ENCODE results near the gene FLNB. TPM values are rescaled to one million over a fixed set of nuclear protein-coding genes. Genes with fewer than 3 reads are reported as not detected.

Gene FLNB
- polyA plus RNA-seq, 1 of the 3 experiments (the other 2 are of a cell fraction) = 127 TPM

- POLR2A ChIA-PET = no interaction called here
- H3K36me3 ChIP-seq (replicated peaks in 1 of 2; ENCODE audit: control insufficient read depth in 1 of 2, insufficient read depth in 2 of 2, low read length in 1 of 2) = peaks cover 64 to 68% of the 10 kb centered on the region in 2 experiments
These were observed 150.4 kb downstream of the FLNB start for GRCh38 chr3:58158442-58159153.

More at GRCh38 chr3:58158442-58159153, 150.4 kb downstream of the FLNB start:
- peaks cover 11% of the 10 kb centered on the region for H3F3A ChIP-seq (replicated peaks; ENCODE audit: insufficient read depth)
- H3K79me2 ChIP-seq (ENCODE audit: insufficient read depth) = peaks cover 6% of the 10 kb centered on the region; the same call in 1 of the 2 replicates
- CTCF ChIA-PET = interaction anchor here (0.8 to 2.6 kb wide), 7 partner anchors 9 to 373 kb away, joined by 3 to 7 read pairs (median 3); no protein-coding TSS in a partner anchor
- no peak overlapping the region for H3K4me2 ChIP-seq
- H3K9ac ChIP-seq = no peak overlapping the region
- peaks cover 7 to 13% of the 10 kb centered on the region in 2 experiments; a peak in 2 of 4 replicates for H3K4me1 ChIP-seq (ENCODE audit: control insufficient read depth in 1 of 2, insufficient read depth in 2 of 2, low read depth in 1 of 2, low read length in 1 of 2)
- DNase-seq = no peak
- no peak overlapping the region for H3K27ac ChIP-seq (ENCODE audit: low read depth in 2 of 2, low read length in 1 of 2)
- H3K9me2 ChIP-seq = no peaks in the 10 kb centered on the region
- H3K27me3 ChIP-seq (ENCODE audit: insufficient read depth) = no peaks in the 10 kb centered on the region
- no peaks in the 10 kb centered on the region for H4K20me1 ChIP-seq (ENCODE audit: insufficient read depth)
- WGBS (ENCODE audit: low lambda C conversion rate) = 92% methylated on average over 7 of the region's 7 CpGs
- H3K4me3 ChIP-seq (ENCODE audit: low read depth in 2 of 2, low read length in 1 of 2) = no peak overlapping the region
- TF ChIP-seq ELF1 (IDR thresholded peaks at IDR 0.05) (no peak), FOSL2 (IDR thresholded peaks at IDR 0.05; ENCODE audit: borderline replicate concordance, low read depth) (no peak), TCF12 (IDR thresholded peaks at IDR 0.05) (no peak), EP300 (IDR thresholded peaks at IDR 0.05; ENCODE audit: borderline replicate concordance in 1 of 2, low read depth in 1 of 2, low read length in 1 of 2) (no peak), FOXJ3 (CRISPR knock-in tag; IDR thresholded peaks at IDR 0.05) (no peak), GABPA (IDR thresholded peaks at IDR 0.05; ENCODE audit: low read depth) (no peak), MEF2A (IDR thresholded peaks at IDR 0.05; ENCODE audit: borderline replicate concordance, low read depth) (no peak), RAD21 (IDR thresholded peaks at IDR 0.05; ENCODE audit: low read length) (no peak), USF1 (IDR thresholded peaks at IDR 0.05; ENCODE audit: borderline replicate concordance, low read depth) (no peak), POLR2AphosphoS5 (IDR thresholded peaks at IDR 0.05; ENCODE audit: low read depth, low read length) (no peak), NFIC (IDR thresholded peaks at IDR 0.05; ENCODE audit: borderline replicate concordance) (no peak), PBX3 (IDR thresholded peaks at IDR 0.05) (no peak), RXRA (IDR thresholded peaks at IDR 0.05; ENCODE audit: borderline replicate concordance, low read depth) (no peak)
- TF ChIP-seq, protein P1, sequence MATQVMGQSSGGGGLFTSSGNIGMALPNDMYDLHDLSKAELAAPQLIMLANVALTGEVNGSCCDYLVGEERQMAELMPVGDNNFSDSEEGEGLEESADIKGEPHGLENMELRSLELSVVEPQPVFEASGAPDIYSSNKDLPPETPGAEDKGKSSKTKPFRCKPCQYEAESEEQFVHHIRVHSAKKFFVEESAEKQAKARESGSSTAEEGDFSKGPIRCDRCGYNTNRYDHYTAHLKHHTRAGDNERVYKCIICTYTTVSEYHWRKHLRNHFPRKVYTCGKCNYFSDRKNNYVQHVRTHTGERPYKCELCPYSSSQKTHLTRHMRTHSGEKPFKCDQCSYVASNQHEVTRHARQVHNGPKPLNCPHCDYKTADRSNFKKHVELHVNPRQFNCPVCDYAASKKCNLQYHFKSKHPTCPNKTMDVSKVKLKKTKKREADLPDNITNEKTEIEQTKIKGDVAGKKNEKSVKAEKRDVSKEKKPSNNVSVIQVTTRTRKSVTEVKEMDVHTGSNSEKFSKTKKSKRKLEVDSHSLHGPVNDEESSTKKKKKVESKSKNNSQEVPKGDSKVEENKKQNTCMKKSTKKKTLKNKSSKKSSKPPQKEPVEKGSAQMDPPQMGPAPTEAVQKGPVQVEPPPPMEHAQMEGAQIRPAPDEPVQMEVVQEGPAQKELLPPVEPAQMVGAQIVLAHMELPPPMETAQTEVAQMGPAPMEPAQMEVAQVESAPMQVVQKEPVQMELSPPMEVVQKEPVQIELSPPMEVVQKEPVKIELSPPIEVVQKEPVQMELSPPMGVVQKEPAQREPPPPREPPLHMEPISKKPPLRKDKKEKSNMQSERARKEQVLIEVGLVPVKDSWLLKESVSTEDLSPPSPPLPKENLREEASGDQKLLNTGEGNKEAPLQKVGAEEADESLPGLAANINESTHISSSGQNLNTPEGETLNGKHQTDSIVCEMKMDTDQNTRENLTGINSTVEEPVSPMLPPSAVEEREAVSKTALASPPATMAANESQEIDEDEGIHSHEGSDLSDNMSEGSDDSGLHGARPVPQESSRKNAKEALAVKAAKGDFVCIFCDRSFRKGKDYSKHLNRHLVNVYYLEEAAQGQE (IDR thresholded peaks at IDR 0.05; ENCODE audit: low read depth, low read length) = no peak
- H3K9me3 ChIP-seq = no peaks in the 10 kb centered on the region
- no peak overlapping the region for H2AFZ ChIP-seq (ENCODE audit: low read depth)

Data from SK-N-SH (cell line).